Activated naive CD4-positive, alpha-beta T cell treated with anti-CD3 and anti-CD28 coated beads, Interleukin-2, amount 50 U/mL, for 16 hours (primary cell): ENCODE data around the gene HOXA3.

Experiments
- DNase-seq: peaks from one replicate; pipeline ENCODE4 v3.0.0-alpha.2; 2020

Gene HOXA3

GRCh38 chr7:27165996-27166530, 13.7 kb upstream of the HOXA3 start:
- no peak for DNase-seq

GRCh38 chr7:27165089-27165995, 13.0 kb upstream of the HOXA3 start, which contains the start of gene HOXA9:
Gene HOXA9, minus strand, starts transcription at chr7:27165537. Its CDS starts 80 bp downstream, at chr7:27165457.
- DNase-seq: no peak

- no peak for DNase-seq
Measured at GRCh38 chr7:27164367-27165088, 12.1 kb upstream of the HOXA3 start.

- no peak for DNase-seq
Measured at GRCh38 chr7:27164045-27164366, 11.6 kb upstream of the HOXA3 start.

GRCh38 chr7:27163288-27164044, 11.1 kb upstream of the HOXA3 start:
- DNase-seq: no peak

GRCh38 chr7:27162561-27163287, 10.3 kb upstream of the HOXA3 start:
- no peak for DNase-seq

- peak; percentile 9 for DNase-seq
Measured at GRCh38 chr7:27161721-27162560, 9.6 kb upstream of the HOXA3 start.

- DNase-seq: no peak
Measured at GRCh38 chr7:27161214-27161720, 8.9 kb upstream of the HOXA3 start.

- DNase-seq: peak; percentile 85
Measured at GRCh38 chr7:27160546-27161213, 8.3 kb upstream of the HOXA3 start.

GRCh38 chr7:27160145-27160545, 7.8 kb upstream of the HOXA3 start:
- DNase-seq: peak; percentile 27

- no peak for DNase-seq
Measured at GRCh38 chr7:27159266-27160144, 7.1 kb upstream of the HOXA3 start.

- no peak for DNase-seq
Measured at GRCh38 chr7:27158436-27159265, 6.3 kb upstream of the HOXA3 start.

- DNase-seq: no peak
Measured at GRCh38 chr7:27157702-27158431, 5.5 kb upstream of the HOXA3 start.

GRCh38 chr7:27156916-27157701, 4.7 kb upstream of the HOXA3 start:
- DNase-seq: no peak

GRCh38 chr7:27156508-27156898, 4.1 kb upstream of the HOXA3 start, which contains the start of gene HOXA7:
Gene HOXA7, minus strand, starts transcription at chr7:27156675. Its CDS starts 130 bp downstream, at chr7:27156545.
- DNase-seq: no peak

- no peak for DNase-seq
Measured at GRCh38 chr7:27155816-27156507, 3.6 kb upstream of the HOXA3 start.
